NCI-H446 (cell line): ENCODE measurements around the gene MELK.

Experiments used
- DNase-seq, 2 experiments: peaks; one replicate each; lab custom pipeline; 2025; lab: John Stamatoyannopoulos, UW

MELK gene

DNA sequence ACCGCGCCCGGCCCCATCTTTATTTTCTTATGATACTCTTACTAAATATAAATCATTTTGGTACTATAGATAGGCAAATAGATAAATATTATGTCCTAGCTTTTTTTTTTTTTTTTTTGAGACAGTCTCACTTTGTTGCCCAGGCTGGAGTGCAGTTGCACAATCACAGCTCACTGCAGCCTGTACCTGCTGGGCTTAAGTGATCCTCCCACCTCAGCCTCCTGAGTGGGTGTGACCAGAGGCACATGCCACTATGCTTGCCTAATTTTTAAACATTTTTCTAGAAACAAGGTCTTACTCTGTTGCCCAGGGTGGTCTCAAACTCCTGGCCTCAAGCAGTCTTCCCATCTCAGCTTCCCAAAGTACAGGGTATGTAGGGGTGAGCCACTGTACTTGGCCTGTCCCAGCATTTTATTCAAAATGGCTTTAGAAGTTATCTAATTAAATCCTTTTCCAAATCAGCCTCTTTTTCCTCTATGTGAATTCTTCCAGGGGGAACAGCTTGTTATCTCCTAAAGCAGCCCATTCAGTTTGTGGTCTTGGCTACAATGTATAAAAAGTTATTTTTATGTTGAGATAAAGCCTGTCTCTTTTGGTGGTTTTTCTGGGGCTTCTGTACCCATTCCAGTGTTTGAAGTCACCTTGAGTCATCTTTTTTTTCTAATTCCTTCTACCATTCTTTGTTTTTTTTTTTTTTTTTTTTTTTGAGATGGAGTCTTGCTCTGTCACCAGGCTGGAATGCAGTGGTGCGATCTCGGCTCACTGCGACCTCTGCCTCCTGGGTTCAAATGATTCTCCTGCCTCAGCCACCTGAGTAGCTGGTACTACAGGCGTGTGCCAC, 12.1 kb downstream of the MELK start:
- no peak for DNase-seq

DNA sequence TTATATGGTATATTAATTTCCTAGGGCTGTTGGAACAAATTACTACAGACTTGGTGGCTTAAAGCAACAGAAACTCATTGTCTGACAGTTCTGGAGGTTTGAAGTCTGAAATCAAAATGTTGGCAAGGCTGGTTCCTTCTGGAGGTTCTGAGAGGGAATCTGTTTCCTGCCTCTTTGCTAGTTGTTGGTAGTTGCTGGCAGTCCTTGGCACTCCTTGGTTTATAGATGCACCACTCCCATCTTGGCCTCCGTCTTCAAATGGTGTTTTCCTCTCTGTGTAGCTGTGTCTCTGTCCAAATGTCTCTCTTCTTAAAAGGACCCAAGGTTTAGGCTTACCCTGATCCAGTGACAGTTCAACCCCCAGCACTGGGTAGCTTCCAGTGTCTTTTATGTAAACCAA, 17.5 kb downstream of the MELK start:
- no peak for DNase-seq

DNA sequence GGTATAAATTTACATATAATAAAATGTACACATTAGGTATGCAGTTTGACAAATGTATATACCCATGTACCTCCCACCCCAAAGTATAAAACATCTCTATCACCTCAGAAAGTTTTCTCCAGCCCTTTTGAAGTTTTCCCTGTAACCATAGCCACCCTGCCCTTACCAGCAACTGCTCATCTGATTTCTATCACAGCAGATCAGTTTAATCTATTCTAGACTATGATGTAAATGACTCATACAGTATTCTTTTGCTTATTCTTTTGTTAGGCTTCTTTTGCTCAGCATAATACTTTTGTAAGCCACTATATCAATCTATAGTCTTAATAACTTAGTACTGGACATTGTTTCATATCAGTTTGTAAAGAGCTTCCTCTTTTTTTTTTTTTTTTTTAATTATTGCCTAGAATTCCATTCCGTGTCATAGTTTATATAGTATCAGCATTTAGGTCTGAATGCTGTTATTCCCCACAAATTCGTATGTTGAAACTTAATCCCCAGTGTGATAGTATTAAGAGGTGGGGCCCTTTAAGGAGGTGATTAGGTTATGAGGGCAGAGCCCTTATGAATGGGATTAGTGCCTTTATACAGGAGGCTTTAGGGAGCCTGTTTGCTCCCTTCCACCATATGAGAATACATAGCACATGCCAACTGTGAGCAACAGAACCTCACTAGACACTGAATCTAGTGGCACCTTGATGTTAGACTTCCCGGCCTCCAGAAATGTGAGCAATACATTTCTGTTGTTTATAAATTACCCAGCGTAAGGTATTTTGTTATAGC, 20.3 kb downstream of the MELK start:
- DNase-seq = no peak

DNA sequence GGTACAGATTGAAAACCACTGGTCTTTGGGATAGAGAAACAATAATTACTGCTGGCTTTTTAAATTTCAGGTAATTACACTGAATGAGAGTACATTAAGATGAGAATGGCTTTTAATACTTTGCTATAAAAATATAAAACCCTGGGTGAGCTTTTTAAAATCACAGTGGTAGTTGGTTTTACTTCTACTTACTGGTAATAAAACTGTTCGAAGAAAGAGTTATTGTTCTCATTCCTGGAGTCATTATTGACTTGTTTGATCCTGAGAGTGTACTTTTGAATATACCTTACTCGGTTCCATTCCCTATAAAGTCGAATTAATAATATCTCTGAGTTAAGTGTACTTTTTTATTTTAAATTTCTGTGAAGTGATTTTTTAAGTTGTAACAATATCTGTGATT, 21.5 kb downstream of the MELK start:
- DNase-seq = no peak

DNA sequence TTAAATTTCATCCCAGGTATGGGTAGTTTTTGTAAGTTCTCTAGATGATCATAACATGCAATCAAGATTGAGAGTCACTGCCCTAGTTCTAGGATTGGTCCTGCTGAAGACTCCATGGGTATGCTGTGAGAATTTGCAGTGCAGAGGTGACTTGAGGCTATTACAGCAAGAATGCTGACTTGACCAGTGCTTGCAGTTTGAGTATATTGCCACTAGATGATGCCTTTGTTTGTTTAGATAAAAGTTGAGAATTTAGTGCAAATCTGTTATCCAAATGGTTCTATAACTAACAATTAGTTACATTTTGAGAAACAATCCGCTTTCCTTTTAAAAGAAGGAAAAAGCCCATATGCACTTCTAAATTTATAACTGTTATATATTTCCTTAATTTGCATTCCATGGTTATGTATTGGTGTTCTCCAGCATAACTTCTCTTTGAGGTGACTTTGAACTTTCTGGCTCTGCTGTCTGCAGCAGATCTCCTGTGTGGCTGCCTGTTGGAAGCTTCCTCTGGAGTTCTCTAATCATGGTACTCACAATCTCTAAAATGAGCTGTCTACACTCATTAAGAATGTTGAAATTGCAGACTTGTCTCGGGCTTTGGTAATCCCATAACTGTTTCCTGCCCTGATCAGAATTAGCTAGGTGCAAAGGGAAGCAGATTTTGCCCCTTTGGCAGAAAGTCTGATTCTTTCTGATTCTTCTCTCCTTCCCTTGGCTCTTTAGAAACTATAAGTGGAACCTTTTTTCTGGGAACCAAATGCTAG, 24.9 kb downstream of the MELK start:
- peak in 1 of 2 experiments; percentile 17 for DNase-seq

DNA sequence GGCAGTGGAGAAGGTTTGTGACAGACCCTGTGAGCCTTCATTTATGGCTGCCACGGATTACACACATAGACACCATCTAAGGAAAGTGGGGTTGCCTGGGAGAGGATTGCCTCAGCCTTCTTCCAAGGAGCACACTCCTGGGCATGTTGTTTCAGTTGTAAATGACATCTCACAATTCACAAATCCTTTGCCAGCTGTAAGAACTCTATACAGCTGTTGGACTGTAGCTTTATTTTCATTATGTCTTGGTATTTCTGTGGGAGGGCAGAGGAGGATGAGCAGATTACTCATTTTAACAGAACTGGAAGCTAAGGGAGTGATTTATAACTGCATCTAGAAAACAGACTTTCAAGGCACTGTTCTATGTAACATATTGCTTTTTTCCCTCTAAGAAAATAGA, 25.6 kb downstream of the MELK start:
- DNase-seq = no peak

DNA sequence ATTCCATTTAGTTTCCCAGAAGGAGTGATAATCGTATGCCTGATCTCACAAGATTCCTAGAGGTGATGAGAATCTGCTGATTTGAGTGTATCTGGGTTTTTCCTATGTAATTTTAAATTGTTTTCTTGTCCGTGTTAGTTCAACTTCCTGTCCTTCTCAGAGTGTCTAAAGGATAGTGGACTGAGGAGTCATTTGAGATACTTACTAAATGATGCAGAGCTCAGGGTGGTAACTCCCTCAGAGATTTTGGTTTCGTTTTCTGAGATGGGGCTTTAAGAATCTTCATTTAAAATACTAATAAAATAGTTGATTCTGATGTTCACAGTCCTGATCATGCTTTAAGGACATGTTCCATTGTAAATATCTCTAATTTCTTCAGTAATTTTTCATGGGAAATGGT, 30.3 kb downstream of the MELK start:
- DNase-seq = no peak

DNA sequence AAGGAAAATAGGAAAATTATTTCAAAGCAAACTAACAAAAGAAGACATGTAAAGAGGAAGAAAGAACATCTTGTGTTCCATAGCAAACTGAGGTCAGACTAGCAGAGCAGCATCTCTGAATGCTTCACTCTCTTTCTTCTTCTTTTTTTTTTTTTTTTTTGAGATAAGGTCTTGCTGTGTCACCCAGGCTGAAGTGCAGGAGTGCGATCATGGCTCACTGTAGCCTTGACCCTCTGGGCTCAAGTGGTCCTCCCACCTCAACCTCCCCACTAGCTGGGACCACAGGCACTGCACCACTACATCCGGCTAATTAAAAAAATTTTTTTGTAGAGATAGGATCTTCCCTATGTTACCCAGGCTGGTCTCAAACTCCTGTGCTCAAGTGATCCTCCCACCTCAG, 36.6 kb downstream of the MELK start:
- DNase-seq = no peak

DNA sequence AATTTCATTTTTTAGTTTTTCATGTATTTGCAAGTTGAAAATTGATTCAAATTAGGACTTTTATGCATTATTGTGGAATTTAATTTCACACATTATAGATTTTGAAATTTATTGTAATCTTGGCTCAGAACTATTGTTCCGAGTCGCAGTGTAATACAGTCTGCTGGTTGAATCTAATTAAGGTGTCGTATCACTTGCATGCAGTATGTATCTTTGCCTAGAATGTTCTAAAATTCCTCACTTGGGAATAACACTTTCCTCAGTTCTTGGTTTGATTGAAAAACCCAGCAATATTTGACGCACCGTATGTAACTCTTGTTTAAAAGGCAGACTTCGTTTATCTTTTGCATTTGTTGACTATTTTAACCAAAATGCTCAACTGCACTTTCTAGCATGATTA, 49.4 kb downstream of the MELK start:
- DNase-seq = no peak

DNA sequence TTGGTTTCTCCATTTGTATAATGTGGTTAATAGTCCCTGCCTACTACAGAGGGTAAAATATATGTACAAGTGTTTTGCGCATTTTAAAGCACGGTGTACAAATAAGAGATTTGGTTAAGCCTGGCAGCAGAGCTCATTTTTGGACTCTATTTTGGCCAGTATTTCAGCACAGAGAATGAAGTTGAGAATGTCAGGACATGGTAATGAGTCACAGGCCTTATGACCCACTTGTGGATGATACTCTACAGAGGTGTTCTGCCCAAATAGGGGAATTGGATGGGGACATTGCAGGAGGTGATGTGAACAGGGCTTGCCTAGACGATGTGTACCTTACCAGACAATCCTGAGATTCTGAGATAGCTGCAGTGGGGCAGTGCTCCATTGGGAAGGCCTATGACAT, 50.6 kb downstream of the MELK start:
- DNase-seq = no peak

DNA sequence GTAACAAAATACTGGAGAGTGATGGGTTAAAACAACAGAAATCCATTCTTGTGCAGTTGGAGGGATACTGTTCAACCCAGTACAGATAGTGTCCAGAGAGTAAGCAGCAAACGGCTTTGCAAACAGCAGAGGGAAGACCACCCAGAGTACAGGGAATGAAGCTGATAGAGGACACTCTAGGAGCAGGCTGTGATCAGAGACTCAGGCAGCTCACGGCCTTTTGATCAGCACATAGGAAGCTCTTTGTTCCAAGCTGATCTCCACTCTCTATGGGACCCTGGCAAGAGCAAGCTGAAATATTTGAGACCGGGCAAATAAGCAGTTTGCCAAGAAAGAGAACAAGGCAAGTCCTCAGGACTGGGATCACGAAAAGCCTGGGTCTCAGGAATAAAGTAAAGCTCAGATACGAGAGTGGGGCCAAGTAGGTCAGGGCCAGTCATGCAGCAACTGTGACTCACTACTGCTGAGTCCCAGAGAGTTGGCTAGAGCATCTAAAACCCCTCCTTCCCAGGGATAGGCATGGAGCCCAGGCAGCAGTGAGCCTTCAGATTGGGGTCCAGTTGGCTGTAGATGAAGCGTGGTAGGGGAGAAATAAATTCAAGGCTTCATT, 52.4 kb downstream of the MELK start:
- peak; percentile 46 to 78 for DNase-seq

DNA sequence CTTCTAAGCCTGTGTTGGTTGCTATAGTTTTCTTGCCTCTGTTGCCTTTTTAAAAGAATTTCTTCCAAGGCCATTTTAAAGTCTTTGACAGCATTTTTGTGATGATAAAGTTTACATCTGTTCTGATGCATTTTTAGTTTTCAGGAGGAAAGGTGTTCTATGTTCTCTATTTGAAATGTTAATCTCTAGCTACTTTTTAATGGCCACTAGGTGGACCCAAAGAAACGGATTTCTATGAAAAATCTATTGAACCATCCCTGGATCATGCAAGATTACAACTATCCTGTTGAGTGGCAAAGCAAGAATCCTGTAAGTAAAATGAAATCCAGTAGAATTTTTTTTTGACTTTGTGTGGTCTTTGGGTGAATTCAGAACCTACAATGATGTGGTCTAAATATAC, 60.2 kb downstream of the MELK start:
- DNase-seq = peak in 1 of 2 experiments; percentile 33

DNA sequence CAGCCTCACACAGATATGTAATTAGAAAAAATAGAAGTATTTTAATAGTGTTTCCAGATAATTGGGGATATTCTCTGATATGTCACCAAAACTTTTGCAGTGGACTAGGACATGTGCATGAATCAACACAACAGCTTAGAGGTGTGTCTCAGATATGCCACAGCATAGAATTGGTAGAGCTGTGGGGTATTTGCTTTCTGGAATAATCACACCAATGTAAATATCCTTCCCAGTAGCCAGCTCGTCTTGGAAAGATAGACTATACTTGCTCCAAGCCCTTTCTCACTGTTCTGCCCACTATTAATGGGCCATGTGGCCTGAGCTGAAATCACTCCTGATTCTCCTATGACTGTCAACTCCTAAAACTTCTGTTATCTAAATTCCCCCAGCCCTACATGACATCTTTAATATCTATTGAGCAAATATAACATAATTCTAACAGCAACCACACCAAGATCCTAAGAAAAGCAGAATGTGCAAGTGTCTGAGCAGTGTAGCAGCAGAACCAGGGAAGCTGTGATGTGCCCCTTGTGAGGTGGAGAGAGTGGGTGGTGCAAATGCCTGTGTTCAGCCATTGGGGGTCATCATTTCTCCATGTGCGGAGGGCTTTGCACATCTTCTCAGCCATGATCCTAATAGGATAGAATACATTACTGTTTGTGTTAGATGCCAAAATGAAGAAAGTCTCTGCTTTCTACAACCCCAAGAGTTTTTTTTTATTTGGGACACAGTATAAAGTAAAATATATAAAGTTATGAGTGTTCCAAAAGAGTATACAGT, 65.0 kb downstream of the MELK start:
- no peak for DNase-seq

DNA sequence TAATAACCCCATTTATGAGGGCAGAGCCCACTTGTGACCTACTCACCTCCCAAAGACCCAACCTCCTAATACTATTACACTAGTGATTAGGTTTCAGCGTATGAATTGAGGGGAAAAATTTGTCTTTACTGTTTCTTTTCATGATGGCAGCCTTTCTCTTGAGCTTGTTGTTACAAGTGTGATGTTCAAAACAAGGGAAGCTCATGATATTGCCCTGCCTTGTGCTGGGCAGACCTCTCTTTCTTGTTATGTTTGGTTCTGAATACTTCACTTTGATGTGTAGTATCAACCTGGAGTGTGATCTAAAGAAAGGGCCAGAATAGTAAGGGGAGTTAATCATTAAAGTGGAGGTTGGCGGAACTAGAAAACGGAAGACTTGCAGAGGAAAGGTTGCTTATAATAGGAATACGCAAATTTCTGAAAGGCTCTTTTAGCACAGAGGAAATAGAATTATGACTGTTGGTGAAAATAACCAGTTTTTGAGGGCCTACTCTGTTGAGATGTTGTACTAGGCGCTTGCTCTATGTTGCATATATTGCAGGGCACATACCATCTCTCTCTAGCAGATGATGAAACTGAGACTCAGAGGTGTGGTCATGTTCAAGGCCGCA, 68.2 kb downstream of the MELK start:
- DNase-seq = no peak

DNA sequence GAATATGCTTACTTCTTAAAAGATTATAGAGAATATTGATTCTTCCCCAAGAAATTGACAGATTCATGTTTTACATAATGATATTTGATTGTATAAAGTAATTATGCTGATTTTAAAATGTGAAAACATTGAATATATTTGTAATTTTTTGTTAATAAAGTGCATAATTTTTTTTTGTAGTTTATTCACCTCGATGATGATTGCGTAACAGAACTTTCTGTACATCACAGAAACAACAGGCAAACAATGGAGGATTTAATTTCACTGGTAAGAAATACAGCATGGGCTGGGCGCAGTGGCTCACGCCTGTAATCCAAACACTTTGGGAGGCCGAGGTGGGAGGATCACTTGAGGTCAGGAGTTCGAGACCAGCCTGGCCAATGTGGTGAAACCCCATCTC, 70.1 kb downstream of the MELK start:
- DNase-seq = no peak

DNA sequence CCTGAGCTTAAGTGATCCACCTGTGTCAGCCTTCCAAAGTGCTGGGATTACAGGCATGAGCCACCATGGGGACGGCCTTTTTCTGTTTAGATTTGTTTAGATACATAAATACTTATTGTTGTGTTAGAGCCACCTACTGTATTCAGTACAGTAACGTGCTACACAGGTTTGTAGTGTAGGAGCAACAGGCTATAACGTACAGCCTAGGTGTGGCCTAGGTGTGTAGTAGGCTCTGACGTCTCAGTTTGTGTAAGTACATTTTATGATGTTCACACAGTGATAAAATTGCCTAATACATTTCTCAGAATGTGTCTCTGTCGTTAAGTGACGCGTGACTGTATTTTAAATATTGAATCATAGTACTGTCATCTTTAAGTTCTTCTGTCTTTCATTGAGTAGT, 84.1 kb downstream of the MELK start:
- no peak for DNase-seq

DNA sequence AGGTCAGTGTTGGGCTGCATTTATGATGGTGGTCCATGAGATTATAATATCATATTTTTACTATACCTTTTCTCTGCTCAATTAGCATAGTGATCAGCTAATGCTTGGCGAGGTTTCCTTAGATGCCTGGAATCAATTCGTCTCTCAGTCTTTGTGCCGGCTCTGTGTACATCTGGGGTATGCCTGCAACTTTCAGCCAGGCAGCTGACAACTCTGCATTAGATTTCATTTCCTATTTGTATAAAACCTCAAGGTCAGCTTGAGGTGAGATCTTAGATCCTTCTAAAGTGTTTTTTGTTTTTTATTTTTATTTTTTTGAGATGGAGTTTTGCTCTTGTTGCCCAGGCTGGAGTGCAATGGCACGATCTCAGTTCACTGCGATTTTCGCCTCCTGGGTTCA, 86.8 kb downstream of the MELK start:
- no peak for DNase-seq

DNA sequence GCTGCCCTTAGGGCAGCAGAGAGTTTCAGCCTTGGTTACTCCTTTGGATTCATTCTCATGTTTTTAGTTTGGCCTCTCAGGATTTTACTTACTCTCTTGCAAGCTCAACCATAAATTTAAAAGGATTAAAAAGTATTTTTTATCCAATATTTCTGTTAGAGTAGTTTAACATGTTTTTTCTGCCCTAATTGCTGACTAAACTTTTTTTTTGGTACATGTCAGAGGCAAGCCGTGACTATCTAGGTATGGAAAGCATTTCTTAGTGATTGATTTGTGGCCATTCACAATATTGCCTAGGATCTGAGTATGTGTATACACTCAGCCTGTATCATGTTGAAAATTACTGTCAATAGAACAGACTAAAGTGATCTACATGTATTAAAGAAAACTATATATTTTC, 92.1 kb downstream of the MELK start:
- no peak for DNase-seq

DNA sequence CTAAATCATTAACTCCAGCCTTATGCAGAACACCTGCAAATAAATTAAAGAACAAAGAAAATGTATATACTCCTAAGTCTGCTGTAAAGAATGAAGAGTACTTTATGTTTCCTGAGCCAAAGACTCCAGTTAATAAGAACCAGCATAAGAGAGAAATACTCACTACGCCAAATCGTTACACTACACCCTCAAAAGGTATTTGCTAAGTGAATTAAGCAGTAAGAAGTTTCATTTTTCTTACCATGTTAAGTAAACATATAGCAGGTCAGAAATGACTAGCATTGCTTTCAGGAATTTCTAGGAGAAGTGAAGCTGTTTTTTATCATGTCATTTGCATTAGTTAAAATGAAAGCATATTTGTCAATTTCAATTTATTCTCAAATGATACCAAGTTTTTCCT, 92.7 kb downstream of the MELK start:
- DNase-seq = no peak

DNA sequence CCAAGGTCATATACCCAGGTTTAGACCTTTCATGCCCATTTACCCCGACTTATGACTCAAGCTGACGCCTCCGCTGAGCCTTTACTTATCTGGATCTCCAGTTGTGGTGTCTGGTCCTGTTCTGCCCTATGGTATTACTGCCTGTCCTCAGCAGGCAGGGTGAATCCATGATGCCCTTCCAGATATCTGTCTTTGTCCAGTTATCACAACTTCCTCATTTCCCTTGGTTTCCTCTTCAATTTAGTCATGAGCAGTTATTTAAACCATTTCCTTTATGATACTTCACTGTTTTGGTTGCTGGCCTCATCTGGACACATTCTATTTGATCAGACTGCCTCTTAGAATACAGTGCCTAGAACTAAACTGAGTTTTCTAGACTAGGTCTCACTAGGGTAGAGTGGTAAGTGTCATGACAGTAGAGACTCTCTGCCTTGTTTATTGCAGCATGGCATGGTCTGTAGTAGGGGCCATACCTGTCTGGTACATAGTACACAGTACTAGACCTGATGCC, 93.3 kb downstream of the MELK start:
- no peak for DNase-seq

DNA sequence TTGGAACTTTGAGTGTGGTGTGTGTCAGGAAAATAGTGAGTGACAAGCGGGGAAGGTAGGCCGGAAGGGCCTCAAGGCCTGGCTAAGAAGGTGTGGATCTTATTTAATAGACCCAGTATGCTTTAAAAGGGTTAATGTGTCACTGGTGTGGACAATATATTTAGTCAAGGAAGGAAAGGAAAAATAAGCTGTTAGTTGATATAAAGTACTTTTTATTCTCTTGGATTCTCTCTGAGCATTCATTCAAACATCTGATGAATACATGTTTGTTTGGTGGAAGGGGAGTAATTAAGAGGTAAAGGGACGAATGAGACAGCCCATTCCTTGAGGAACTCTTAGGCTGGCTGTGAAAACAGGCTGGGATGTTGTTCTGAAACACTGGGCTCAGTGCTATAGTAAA, 98.9 kb downstream of the MELK start:
- DNase-seq = no peak
